NCI-H510A (cell line): ENCODE results near the gene PCDH7.

ENCODE experiments used
- DNase-seq: peaks from one replicate; lab custom pipeline; 2025; lab: John Stamatoyannopoulos, UW

PCDH7 gene, protein sequence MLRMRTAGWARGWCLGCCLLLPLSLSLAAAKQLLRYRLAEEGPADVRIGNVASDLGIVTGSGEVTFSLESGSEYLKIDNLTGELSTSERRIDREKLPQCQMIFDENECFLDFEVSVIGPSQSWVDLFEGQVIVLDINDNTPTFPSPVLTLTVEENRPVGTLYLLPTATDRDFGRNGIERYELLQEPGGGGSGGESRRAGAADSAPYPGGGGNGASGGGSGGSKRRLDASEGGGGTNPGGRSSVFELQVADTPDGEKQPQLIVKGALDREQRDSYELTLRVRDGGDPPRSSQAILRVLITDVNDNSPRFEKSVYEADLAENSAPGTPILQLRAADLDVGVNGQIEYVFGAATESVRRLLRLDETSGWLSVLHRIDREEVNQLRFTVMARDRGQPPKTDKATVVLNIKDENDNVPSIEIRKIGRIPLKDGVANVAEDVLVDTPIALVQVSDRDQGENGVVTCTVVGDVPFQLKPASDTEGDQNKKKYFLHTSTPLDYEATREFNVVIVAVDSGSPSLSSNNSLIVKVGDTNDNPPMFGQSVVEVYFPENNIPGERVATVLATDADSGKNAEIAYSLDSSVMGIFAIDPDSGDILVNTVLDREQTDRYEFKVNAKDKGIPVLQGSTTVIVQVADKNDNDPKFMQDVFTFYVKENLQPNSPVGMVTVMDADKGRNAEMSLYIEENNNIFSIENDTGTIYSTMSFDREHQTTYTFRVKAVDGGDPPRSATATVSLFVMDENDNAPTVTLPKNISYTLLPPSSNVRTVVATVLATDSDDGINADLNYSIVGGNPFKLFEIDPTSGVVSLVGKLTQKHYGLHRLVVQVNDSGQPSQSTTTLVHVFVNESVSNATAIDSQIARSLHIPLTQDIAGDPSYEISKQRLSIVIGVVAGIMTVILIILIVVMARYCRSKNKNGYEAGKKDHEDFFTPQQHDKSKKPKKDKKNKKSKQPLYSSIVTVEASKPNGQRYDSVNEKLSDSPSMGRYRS (N-terminal part only)

DNA sequence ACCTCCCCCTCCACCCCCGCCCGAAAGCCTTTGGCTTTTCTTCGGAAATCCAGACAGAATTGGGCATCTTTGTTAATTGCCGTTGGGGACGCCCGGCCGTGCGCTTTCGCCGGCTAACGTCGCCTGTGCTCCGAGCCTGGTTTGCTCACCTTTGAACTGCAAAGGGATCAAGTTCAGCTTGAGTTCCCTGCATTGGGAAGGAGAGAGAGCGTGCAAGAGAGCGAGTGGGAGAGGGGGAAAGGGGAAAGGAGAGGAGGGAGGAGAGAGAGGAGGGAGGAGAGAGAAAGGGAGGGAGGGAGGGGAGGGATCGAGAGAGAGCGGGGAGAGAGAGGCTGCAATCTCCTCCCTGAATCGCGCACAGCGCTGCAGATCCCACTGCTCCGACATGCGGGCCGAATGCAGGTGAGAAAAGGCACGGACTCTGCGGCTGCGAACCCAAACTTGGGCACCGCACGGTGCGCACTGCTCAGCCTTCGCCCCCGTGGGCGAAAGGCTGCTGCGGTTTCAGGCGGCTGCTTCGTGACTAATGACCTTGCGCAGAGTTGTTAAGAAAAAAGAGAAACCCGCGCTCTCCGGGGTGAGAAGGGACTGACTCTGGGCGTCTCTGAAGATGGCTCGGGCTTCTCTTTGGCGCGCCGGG is at the start of gene PCDH7:
PCDH7 (plus strand) TSS at position 349 of the 640 bp plus-strand sequence. CDS start 1,054 bp downstream, outside the sequence.
- peak; percentile 32 for DNase-seq

DNA sequence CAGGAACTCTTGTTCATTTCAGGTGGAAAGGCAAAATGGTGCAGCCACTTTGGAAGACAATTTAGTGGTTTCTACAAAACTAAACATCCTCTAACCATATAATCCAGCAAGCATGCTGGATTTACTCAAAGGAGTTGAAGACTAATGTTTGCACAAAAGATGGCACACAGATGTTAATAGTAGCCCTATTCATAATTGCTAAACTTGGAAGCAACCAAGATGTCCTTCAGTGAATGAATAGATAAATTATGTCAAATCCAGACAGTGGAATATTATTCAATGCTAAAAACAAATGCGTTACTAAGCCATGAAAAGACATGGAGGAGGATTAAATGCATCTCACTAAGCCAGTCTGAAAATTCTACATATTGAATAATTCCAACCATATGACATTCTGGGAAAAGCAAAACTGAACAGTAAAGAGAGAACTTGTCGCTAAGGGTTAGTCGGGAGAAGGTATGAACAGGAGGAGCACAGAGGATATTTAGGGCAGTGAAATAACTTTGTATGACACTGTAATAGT is 48.2 kb upstream of the PCDH7 start:
- DNase-seq = no peak

DNA sequence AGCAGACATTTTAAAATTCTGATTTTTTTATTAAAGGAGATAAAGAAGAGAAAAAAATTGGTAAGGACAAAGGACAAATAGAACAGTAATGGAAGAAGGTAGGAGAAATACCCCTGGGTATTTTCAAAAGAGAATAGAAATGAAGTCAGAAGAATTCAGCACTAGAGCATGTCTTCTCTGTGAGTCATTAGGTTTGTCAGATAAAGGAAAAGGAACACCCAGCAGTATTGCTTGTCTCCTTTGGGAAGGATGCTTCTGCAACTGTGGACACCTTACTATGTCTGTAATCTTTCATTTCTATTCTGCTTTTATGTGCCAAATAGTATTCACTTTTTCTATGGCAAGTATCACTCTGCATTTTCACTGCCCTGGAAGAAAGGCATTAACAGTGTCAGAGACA is 24.0 kb upstream of the PCDH7 start:
- DNase-seq = no peak

GRCh38 chr4:30714408-30715031 is 5.6 kb upstream of the PCDH7 start:
- no peak for DNase-seq

GRCh38 chr4:30716158-30716557 is 4.0 kb upstream of the PCDH7 start:
- DNase-seq = no peak

GRCh38 chr4:30716681-30717207 is 3.4 kb upstream of the PCDH7 start:
- DNase-seq = no peak

GRCh38 chr4:30717208-30718020 is 2.8 kb upstream of the PCDH7 start:
- DNase-seq = no peak

DNA sequence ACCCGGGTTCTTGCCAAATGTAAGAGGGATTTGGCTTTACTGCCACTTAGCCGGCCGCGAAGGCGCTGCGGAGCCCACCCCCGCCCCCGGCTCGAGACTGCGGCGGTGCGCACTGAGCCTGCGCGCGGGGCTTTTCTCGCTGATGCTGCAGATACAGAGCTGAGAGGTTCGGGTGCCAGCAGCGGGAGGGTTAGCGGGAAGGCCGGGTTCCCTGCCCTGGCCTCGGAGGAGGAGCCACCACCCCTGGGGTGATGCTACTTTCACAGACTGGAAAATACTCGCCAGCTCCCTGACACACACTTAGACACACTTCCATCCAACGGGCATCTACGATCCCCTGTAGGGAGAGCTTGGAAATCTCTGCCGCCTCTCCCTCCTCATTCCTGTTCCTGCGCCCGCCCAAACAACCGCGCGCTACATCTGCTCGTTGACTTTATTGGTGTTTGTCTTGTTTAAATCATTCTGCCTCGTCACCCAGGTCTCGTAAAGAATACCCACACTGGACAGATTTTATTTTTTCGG is 2.1 kb upstream of the PCDH7 start:
- no peak for DNase-seq

GRCh38 chr4:30718641-30719453 is 1.3 kb upstream of the PCDH7 start:
- no peak for DNase-seq

DNA sequence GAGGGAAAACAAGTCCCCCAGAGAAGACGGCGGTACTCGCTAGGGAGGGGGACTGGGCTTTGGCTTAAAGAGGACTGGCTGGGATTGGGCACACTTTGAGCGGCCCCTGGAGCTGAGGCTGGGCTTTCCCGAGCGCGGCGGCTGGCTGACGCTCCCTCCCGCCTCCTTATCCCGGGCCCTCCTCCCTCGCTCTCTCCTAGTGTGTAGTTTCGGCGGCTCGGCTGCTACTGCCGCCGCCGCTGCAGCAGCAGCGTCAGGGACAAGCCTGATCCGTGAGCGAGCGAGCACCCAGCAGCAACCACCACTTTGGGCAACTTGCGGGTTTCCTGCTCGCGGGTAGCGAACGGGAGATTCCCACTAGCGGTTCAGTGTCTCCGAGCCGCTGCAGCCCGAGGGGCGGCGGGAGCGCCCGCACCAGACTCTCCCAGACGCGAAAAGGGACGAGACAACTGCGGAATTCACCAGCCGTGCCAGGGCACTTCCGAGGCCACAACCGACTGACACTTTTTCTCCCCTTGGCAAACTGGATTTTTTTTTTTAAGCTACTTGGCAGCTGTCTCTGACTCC is 632 bp upstream of the PCDH7 start:
- no peak for DNase-seq

DNA sequence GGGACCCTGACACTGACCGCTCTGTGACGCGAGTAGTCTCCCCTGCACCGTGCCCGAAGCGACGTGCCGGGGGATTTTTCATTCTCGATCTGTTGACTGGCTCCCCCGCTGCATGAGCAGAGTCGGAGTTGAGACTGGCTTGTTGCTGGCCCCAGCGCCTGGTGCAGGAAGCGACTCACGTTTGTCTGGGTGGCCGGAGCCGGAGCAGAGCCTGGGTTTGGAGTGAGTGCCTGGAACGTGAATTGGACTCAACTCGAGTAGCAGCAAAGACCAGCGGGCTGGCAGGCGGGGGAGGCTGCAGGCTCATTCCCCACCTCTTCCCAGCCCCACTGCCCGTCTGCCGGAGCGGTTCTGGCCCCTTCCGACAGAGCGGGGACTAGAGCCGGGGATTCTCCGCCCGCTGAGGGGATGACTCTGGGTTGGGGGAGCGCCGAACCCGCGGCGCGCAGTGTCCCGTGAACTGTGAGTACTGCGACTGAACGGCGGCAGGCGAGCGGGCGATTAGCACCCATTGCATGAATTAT is 554 bp downstream of the PCDH7 start:
- no peak for DNase-seq

DNA sequence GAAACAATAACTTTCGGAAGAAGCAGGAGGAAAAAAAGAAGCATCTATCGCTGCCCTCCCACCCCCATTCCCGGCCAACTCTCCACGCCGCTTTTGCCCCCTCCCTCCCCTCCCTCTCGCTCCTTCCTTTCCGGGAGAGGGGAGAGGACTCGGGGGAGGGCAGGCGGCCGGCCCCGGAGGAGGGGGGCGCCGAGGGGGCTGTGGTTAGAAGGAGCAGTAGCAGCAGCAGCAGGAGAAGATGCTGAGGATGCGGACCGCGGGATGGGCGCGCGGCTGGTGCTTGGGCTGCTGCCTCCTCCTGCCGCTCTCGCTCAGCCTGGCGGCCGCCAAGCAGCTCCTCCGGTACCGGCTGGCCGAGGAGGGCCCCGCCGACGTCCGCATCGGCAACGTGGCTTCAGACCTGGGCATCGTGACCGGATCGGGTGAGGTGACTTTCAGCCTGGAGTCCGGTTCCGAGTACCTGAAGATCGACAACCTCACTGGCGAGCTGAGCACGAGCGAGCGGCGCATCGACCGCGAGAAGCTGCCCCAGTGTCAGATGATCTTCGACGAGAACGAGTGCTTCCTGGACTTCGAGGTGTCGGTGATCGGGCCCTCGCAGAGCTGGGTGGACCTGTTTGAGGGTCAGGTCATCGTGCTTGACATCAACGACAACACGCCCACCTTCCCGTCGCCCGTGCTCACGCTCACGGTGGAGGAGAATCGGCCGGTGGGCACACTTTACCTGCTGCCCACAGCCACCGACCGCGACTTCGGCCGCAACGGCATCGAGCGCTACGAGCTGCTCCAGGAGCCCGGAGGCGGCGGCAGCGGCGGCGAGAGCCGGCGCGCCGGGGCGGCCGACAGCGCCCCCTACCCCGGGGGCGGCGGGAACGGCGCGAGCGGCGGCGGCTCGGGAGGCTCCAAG is 1.3 kb downstream of the PCDH7 start:
- no peak for DNase-seq

GRCh38 chr4:30722092-30722358 is 1.9 kb downstream of the PCDH7 start:
- DNase-seq = no peak

- no peak for DNase-seq
These were observed 2.4 kb downstream of the PCDH7 start for GRCh38 chr4:30722359-30723200.

GRCh38 chr4:30723201-30723955 is 3.2 kb downstream of the PCDH7 start:
- no peak for DNase-seq

DNA sequence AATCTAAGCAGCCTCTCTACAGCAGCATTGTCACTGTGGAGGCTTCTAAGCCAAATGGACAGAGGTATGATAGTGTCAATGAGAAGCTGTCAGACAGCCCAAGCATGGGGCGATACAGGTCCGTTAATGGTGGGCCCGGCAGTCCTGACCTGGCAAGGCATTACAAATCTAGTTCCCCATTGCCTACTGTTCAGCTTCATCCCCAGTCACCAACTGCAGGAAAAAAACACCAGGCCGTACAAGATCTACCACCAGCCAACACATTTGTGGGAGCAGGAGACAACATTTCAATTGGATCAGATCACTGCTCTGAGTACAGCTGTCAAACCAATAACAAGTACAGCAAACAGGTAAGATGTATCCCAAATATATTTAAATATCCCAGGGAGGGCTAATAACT is 4.1 kb downstream of the PCDH7 start:
- DNase-seq = no peak
